Femur (tissue), 1 donor: ENCODE results near the gene RIOK2.
"Not testable (repeated sequence)": the region's sequence is repeated elsewhere in the genome, so short reads cannot be mapped to it uniquely, and the experiment has no call there.

Experiments
- DNase-seq: peaks from one replicate; pipeline ENCODE4 v3.0.0-alpha.2; 2017

RIOK2 gene

DNA sequence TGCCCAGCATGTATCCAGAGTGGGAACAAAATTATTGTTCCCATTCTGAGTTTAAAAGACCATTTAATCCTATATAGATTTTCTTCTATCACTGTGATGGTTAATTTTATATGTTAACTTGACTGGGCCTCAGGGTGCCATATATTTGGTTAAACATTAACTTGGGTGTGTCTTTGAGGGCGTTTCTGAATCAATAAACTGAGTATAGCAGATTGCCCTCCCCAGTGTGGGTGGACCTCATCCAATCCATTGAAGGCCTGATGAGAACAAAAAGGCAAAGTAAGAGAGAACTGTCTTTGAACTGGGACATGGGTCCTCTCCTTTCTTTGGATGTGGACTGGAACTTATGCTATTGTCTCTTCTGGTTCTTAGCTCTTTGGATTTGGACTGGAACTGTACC lies 17.3 kb downstream of the RIOK2 start:
- DNase-seq, result no peak

- no peak for DNase-seq
Observed at GRCh38 chr5:97164846-97165245, 18.2 kb downstream of the RIOK2 start.

- no peak for DNase-seq
Observed at GRCh38 chr5:97163790-97164285, 19.2 kb downstream of the RIOK2 start.

GRCh38 chr5:97163360-97163764 lies 19.7 kb downstream of the RIOK2 start:
- no peak for DNase-seq

DNA sequence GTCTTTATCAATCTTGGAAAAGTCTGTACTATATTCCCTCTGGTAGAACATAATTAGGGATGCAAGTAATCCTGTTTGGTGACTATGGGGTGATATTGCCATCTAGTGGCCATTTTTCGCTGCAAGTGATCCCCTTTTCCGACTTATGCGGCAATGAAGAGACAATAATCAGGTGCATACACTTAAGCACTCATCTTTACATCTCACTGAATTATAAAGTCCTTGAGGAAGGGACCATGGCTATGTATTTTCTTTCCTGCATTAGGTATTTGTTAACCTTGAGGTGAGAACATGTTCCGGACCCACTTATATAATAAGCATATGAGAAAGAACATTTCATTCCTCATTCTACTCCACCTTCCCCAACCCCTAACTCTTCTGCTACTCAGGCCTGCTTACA lies 21.0 kb downstream of the RIOK2 start:
- peak; percentile 78 for DNase-seq

DNA sequence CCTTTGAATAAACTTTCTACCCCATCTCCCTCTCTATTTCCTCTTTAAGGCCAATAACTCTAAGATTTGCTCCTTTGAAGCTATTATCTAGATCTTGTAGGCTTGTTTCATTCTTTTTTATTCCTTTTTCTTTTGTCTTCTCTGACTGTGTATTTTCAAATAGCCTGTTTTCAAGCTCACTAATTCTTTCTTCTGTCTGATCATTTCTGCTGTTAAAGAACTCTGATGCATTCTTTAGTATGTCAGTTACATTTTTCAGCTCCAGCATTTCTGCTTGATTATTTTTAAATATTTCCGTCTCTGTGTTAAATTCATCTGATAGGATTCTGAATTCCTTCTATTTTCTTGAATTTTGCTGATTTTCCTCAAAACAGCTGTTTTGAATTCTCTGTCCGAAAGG lies 25.4 kb downstream of the RIOK2 start:
- no peak for DNase-seq

- DNase-seq, result no peak
Observed at GRCh38 chr5:97151370-97151769, 31.7 kb downstream of the RIOK2 start.

GRCh38 chr5:97150401-97150800 lies 32.6 kb downstream of the RIOK2 start:
- DNase-seq, result no peak

DNA sequence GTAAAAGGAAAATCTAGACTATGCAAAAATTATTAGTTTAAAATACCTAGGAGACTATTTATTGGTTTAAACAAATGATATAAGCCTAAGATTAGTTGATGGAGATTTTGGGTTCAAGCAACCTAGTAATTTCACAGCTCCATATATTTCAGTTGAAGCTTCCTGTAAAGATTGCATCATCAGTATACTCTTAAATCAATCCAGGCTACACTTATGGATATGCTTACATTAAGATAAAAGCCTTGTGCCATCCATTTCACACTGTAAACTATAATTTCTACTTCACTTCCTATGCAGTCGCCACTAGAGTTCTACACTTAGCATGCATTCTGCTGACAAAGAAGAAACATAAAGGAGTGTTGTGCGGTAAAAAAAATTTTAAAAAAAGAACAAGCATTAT lies 33.3 kb downstream of the RIOK2 start:
- DNase-seq, result no peak

DNA sequence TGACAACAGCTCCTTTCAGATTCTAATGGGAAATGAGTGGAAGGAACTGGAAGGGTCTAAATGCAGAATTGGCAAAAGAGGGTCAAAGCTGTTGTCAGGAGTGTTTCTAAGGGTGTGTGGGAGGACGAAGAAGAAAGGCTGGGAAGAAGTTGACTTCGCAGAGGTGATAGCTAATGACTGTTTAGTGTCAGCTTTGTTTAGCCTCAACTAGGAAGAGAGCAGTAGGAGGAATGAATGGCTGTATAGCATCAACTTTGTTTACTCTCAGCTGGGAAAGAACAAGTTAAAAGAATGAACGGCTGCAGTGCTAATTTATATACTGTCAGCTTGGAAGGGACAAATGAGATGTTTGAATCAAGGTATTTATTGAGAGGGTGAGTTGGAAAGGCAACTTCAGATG lies 34.8 kb downstream of the RIOK2 start:
- DNase-seq, result no peak

- DNase-seq, result no peak
Observed at GRCh38 chr5:97143704-97144103, 39.3 kb downstream of the RIOK2 start.

GRCh38 chr5:97142521-97143254 lies 40.4 kb downstream of the RIOK2 start, which contains the start of gene LIX1:
LIX1 (minus strand) TSS chr5:97142611; CDS start chr5:97142576, 35 bp downstream.
- peak; percentile 60 for DNase-seq

DNA sequence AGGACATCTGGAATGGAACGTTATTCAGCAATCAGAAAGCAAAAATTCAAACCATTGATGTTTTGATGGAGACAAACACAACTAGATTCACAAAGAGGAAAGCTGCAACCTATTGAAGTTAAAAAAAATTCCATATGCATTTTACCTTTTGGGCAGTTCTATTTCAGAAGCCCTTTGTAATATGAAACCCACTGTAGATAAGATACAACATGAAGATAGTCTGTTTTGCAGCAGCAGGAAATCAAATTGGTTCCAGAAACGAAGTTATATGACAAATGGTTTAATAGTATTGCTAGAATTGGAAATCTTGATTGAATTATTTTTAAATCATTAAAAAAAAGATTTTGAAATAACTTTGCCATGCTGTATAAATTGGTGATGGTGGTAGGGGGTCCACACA lies 41.5 kb downstream of the RIOK2 start:
- no peak for DNase-seq

- DNase-seq, result no peak
Observed at GRCh38 chr5:97141031-97141430, 42.0 kb downstream of the RIOK2 start.

GRCh38 chr5:97140250-97140649 lies 42.8 kb downstream of the RIOK2 start:
- DNase-seq, result not testable (repeated sequence)

GRCh38 chr5:97136475-97136874 lies 46.6 kb downstream of the RIOK2 start:
- DNase-seq, result no peak

DNA sequence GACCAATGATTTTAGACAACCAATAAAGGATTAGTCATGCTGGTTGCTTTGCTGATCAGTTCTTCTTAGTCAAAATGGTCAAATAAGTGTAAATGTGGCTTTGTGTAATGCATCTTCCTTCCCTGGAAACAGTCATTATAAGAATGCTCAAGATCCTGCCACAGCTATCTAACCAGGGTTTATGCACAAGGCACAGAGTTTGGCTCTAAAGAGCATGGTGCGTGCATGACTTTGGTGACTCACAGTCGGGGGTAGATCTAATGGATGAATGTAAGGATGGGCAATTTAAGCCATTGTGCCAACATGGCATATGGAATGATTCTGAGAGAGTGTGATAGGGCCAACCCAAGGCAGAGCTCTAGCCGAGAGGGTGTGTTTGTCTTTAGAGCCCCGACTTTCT lies 47.2 kb downstream of the RIOK2 start:
- no peak for DNase-seq

- DNase-seq, result no peak
Observed at GRCh38 chr5:97134634-97135033, 48.4 kb downstream of the RIOK2 start.

DNA sequence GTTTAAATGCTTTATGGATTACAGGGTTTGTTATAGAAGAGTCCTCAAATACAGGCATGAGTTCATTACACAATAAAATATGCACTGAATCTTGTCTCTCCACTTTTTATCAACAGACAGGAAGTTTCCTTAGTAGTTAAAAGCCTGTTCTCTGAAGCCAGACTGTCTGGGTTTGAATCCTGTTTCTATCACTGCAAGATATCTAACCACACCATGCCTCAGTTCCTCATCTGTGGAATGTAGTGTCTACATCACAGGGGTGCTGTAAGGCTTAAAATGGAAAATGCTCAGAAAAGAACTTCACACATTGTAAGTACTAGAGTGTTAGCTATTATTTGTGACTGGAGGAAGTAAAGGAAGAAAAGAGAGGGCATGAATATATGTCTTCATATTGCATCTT lies 49.9 kb downstream of the RIOK2 start:
- no peak for DNase-seq

DNA sequence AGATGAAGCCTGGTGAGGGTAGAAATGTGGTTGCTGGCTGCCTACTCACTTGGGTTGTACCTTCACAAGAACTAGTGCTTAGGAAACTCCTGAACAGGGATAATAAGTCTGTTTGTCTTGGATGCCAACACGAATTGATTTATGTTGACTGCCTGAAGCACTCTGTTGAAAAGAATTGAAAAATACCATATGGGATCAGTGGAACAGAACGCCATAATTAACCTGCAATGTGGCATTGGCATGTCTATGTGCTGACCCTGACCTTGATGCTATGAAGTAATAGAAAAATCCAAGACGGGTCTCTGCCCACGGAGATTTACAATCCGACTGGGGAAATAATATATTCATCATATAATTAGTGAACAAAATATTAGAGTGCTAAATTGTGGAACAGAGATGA lies 51.1 kb downstream of the RIOK2 start:
- no peak for DNase-seq

GRCh38 chr5:97131139-97131710 lies 51.8 kb downstream of the RIOK2 start:
- DNase-seq, result no peak

DNA sequence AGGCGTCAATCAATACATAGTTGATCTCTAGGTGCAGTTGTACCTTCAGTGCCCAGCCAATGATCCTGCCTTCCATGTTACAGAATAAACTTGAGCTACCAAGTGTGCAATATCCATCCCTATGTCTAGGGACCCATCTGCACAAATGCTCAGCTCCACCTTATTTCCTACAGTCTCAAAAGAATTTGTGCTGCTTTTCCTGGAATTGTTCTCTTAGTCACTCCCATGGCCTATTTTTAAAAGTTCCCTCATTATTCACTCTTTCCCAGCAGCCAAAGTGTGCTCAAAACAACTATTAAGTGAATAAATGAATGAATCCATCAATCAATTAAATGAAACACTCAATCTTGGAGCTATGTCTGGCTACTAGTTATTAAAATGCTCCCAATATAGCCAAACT lies 55.3 kb downstream of the RIOK2 start:
- DNase-seq, result no peak

GRCh38 chr5:97125125-97125683 lies 57.8 kb downstream of the RIOK2 start:
- no peak for DNase-seq

GRCh38 chr5:97124335-97124734 lies 58.7 kb downstream of the RIOK2 start:
- DNase-seq, result no peak
